ENCODE measurements around the gene PLBD1. TPM values are rescaled to one million over a fixed set of nuclear protein-coding genes. Genes with fewer than 3 reads are reported as not detected.

Gene PLBD1
- total RNA-seq, 1 experiment from 2014 or later, result 21.1 TPM

GRCh38 chr12:14460212-14460841 is 107.4 kb downstream of the PLBD1 start:
- no peak overlapping the region for H3K4me3 Mint-ChIP-seq (ENCODE audit: unreplicated experiment)
- no peak overlapping the region for H3K27ac Mint-ChIP-seq (ENCODE audit: unreplicated experiment)
- no peaks in the 10 kb centered on the region for H3K27me3 ChIP-seq (replicated peaks; ENCODE audit: control insufficient read depth, insufficient read depth, low read length)
- CTCF ChIA-PET, result no interaction called here
- H3K9me3 Mint-ChIP-seq (ENCODE audit: unreplicated experiment), result no peaks in the 10 kb centered on the region
- no peaks in the 10 kb centered on the region for H3K9me3 ChIP-seq
- POLR2A ChIA-PET, result no interaction called here
- no peak for DNase-seq
- H3K27me3 Mint-ChIP-seq (ENCODE audit: insufficient read depth, unreplicated experiment), result no peaks in the 10 kb centered on the region
- peaks cover 45% of the 10 kb centered on the region for H3K36me3 Mint-ChIP-seq (ENCODE audit: insufficient read depth, unreplicated experiment)
- intact Hi-C loops (cut with micrococcal nuclease; ENCODE audit: unreplicated experiment), result no loop called here
- H3K36me3 ChIP-seq (ENCODE audit: control insufficient read depth, insufficient read depth, low read length), result no peaks in the 10 kb centered on the region
- no peaks in the 10 kb centered on the region for H3K4me1 Mint-ChIP-seq (ENCODE audit: low read depth, unreplicated experiment)
- no peak for TF ChIP-seq CTCF (IDR thresholded peaks at IDR 0.05; ENCODE audit: insufficient read depth in 1 of 2, low read depth in 1 of 2, low read length in 1 of 2, severe bottlenecking in 1 of 2, unreplicated experiment in 1 of 2)
- H3K4me3 ChIP-seq (ENCODE audit: low read depth, low read length), result no peak overlapping the region
- BruUV-seq (replicated peaks), result no TSS peak
- H3K4me1 ChIP-seq, result no peaks in the 10 kb centered on the region

GRCh38 chr12:14454098-14454907 is 113.4 kb downstream of the PLBD1 start:
- Mint-ChIP-seq H3K4me3 (ENCODE audit: unreplicated experiment) (no peak overlapping the region), H3K36me3 (ENCODE audit: insufficient read depth, unreplicated experiment) (peaks cover 69% of the 10 kb centered on the region), H3K27me3 (ENCODE audit: insufficient read depth, unreplicated experiment) (no peaks in the 10 kb centered on the region), H3K4me1 (ENCODE audit: low read depth, unreplicated experiment) (peaks cover 13% of the 10 kb centered on the region), H3K27ac (ENCODE audit: unreplicated experiment) (no peak overlapping the region), H3K9me3 (ENCODE audit: unreplicated experiment) (peaks cover 8% of the 10 kb centered on the region)
- Histone ChIP-seq H3K4me1 (0 out of 2 replicates have a peak, but pooled peaks cover 11% of the 10 kb centered on the region), H3K36me3 (ENCODE audit: control insufficient read depth, insufficient read depth, low read length) (0 out of 2 replicates have a peak, but pooled peaks cover 1% of the 10 kb centered on the region), H3K27me3 (replicated peaks; ENCODE audit: control insufficient read depth, insufficient read depth, low read length) (no peaks in the 10 kb centered on the region), H3K4me3 (ENCODE audit: low read depth, low read length) (no peak overlapping the region), H3K9me3 (no peaks in the 10 kb centered on the region)
- TF ChIP-seq CTCF (IDR thresholded peaks at IDR 0.05; ENCODE audit: insufficient read depth in 1 of 2, low read depth in 1 of 2, low read length in 1 of 2, severe bottlenecking in 1 of 2, unreplicated experiment in 1 of 2), result peak; percentile 89 to 96
- BruUV-seq (replicated peaks), result no TSS peak
- DNase-seq, result peak; percentile 71 to 75
- CTCF ChIA-PET, result interaction anchor here (0.7 to 2.7 kb wide), 8 partner anchors 29 to 269 kb away, joined by 3 to 18 read pairs (median 3); partner anchors contain the start of gene ATF7IP
- POLR2A ChIA-PET, result interaction anchor here (0.6 to 1.1 kb wide), 3 partner anchors 48 to 1672 kb away, joined by 4 to 10 read pairs (median 5); partner anchors contain the start of gene ATF7IP
- intact Hi-C loops (cut with micrococcal nuclease; ENCODE audit: unreplicated experiment), result loop anchor here (1.0 kb wide), 4 partner anchors 89 to 268 kb away; partner anchors contain the start of gene ATF7IP

Other genes with a start within 250 kb of the PLBD1 start
- 98.3 and 107 TPM in 2 replicates for gene ATF7IP, start 202.2 kb downstream of the PLBD1 start, total RNA-seq (2022)
- 2.4 and 4.4 TPM in 2 replicates for gene GUCY2C, start 128.7 kb upstream of the PLBD1 start, total RNA-seq (2022)
- gene WBP11, start 235.6 kb upstream of the PLBD1 start, total RNA-seq (2022), result 159 and 184 TPM in 2 replicates
- gene C12orf60, start 235.8 kb upstream of the PLBD1 start, total RNA-seq (2022), result 1.8 and 2.8 TPM in 2 replicates
- not detected in 2 replicates for gene SMCO3, start 246.3 kb upstream of the PLBD1 start, total RNA-seq (2022)